K562 (cell line): ENCODE data around the gene RND1. TPM values are rescaled to one million over a fixed set of nuclear protein-coding genes. Genes with fewer than 3 reads are reported as not detected.

Experiments
- BACH1 ChIP-seq: fragments of 200-800 bp; sonication (Bioruptor generic); IDR thresholded peaks from 2 replicates; pipeline ENCODE4 v1.6.1; 2016; ENCODE audit warnings: missing genetic modification characterization, missing compliant biosample characterization
- CREB3 ChIP-seq: fragments of 450-650 bp; conservative IDR thresholded peaks from 2 replicates; pipeline ENCODE4 v1.6.1; 2016; ENCODE audit warnings: missing genetic modification characterization, low read depth, mild to moderate bottlenecking, missing compliant biosample characterization, moderate library complexity
- E2F3 ChIP-seq: fragments of 250-450 bp; sonication (Bioruptor Pico); IDR thresholded peaks from 2 replicates; pipeline ENCODE4 v1.4.0; 2020; ENCODE audit warnings: mild to moderate bottlenecking
- ESRRA ChIP-seq: fragments of 450-650 bp; IDR thresholded peaks from 2 replicates; pipeline ENCODE4 v1.6.1; 2014; ENCODE audit warnings: low read depth, mild to moderate bottlenecking, moderate library complexity, borderline replicate concordance
- ETV5 ChIP-seq: sonication (generic); formaldehyde crosslinking; IDR thresholded peaks from 2 replicates; pipeline ENCODE4 v1.4.0; 2020; ENCODE audit warnings: low read depth, mild to moderate bottlenecking, missing genetic modification reagents
- GTF2A2 ChIP-seq: IDR thresholded peaks from 2 replicates; pipeline ENCODE4 v1.6.1; 2016; ENCODE audit warnings: mild to moderate bottlenecking, missing genetic modification characterization, missing compliant biosample characterization
- HLTF ChIP-seq: fragments of 450-650 bp; IDR thresholded peaks from 2 replicates; pipeline ENCODE4 v1.6.1; 2016
- ILF3 ChIP-seq: fragments of 450-650 bp; IDR thresholded peaks from 2 replicates; pipeline ENCODE4 v1.6.1; 2018; ENCODE audit warnings: antibody characterized with exemption, mild to moderate bottlenecking, moderate library complexity, borderline replicate concordance
- ILK ChIP-seq: fragments of 450-650 bp; IDR thresholded peaks from 2 replicates; pipeline ENCODE4 v1.6.1; 2016; ENCODE audit warnings: missing genetic modification characterization, low read depth, mild to moderate bottlenecking, missing compliant biosample characterization, moderate library complexity, borderline replicate concordance
- JUN ChIP-seq, 2 experiments: sonication (generic) in 1 of 2; formaldehyde crosslinking in 1 of 2; IDR thresholded peaks; 2 replicates each; pipeline versions ENCODE4 v1.6.1 to v1.8.0; 2012 to 2022; ENCODE audit warnings: borderline replicate concordance in 2 of 2, mild to moderate bottlenecking in 2 of 2, improper control_type of control experiment in 1 of 2, low read depth in 1 of 2, low read length in 1 of 2, missing genetic modification reagents in 1 of 2
- MYC ChIP-seq, 2 experiments: fragments of 250-450 bp in 1 of 2; sonication (Bioruptor Pico) in 1 of 2; IDR thresholded peaks; 2 replicates each; pipeline versions ENCODE4 v1.5.1 to v1.6.1; 2012 to 2021; ENCODE audit warnings: low read depth in 2 of 2, borderline replicate concordance in 1 of 2, improper control_type of control experiment in 1 of 2, low read length in 1 of 2, mild to moderate bottlenecking in 1 of 2, moderate library complexity in 1 of 2
- NR2C2 ChIP-seq, 2 experiments: fragments of 200-800 bp in 1 of 2; sonication (Bioruptor generic) in 1 of 2; sonication (generic) in 1 of 2; formaldehyde crosslinking in 1 of 2; IDR thresholded peaks; 2 replicates each; pipeline versions ENCODE4 v1.6.1 to v1.8.0; 2016 to 2022; ENCODE audit warnings: mild to moderate bottlenecking in 1 of 2, missing compliant biosample characterization in 1 of 2, missing genetic modification characterization in 1 of 2, missing genetic modification reagents in 1 of 2
- PCBP1 ChIP-seq: fragments of 200-400 bp; formaldehyde crosslinking; IDR thresholded peaks from 2 replicates; pipeline ENCODE4 v1.6.1; 2018; ENCODE audit warnings: mild to moderate bottlenecking, low read depth, low read length; ENCODE audit not compliant: poor library complexity, severe bottlenecking
- SNAPC5 ChIP-seq: fragments of 250-450 bp; sonication (Bioruptor Pico); IDR thresholded peaks from 2 replicates; pipeline ENCODE4 v1.8.0; 2021; ENCODE audit warnings: moderate library complexity, mild to moderate bottlenecking, inconsistent platforms
- SOX6 ChIP-seq: fragments of 450-650 bp; IDR thresholded peaks from 2 replicates; pipeline ENCODE4 v1.6.1; 2014; ENCODE audit warnings: mild to moderate bottlenecking
- TAF1 ChIP-seq: IDR thresholded peaks from 2 replicates; pipeline ENCODE4 v1.6.1; 2011; ENCODE audit warnings: mild to moderate bottlenecking, low read length, moderate library complexity; ENCODE audit not compliant: insufficient read depth, control insufficient read depth, severe bottlenecking; ENCODE audit errors: extremely low read depth
- ZBTB2 ChIP-seq: fragments of 450-650 bp; IDR thresholded peaks from 2 replicates; pipeline ENCODE4 v1.6.1; 2016; ENCODE audit warnings: antibody characterized with exemption
- ZFX ChIP-seq: sonication (generic); formaldehyde crosslinking; IDR thresholded peaks from 2 replicates; pipeline ENCODE4 v1.8.0; 2022; ENCODE audit warnings: mild to moderate bottlenecking, missing genetic modification reagents, moderate library complexity
- polyA plus RNA-seq, 8 experiments: library from polyadenylated mRNA; depleted of rRNA in 4 of 8; stranded (reverse) in 5 of 8; unstranded in 3 of 8; fragments of >200 nt; fragmentation: Nextera tagmentation in 2 of 8; fragmentation: Illumina TruSeq in 1 of 8; extraction: Ambion mirVana in 2 of 8; extraction: Trizol in 1 of 8; gene quantifications; 2 replicates each; pipeline versions ENCODE4 v1.2.1 to v1.2.3, GENCODE V29; 2011 to 2014; ENCODE audit warnings: inconsistent platforms in 1 of 8, missing spikeins in 1 of 8
- total RNA-seq, 7 experiments: library from RNA; depleted of rRNA in 6 of 7; stranded (reverse); fragments of >200 nt in 6 of 7; fragmentation: Illumina TruSeq in 2 of 7; extraction: Trizol in 2 of 7; gene quantifications; 2 replicates each; pipeline versions ENCODE4 v1.2.1 to v1.2.3, GENCODE V29; 2011 to 2021; ENCODE audit warnings: low replicate concordance in 1 of 7
- TF ChIP-seq, protein P1 (sequence below): fragments of 450-650 bp; IDR thresholded peaks from 2 replicates; pipeline ENCODE4 v1.6.1; 2017; ENCODE audit warnings: mild to moderate bottlenecking, moderate library complexity
- TF ChIP-seq, protein P2 (sequence below): IDR thresholded peaks from 2 replicates; pipeline ENCODE4 v1.6.1; 2011; ENCODE audit not compliant: insufficient read length; ENCODE audit errors: extremely low read depth

Gene RND1
- total and polyA plus RNA-seq, 9 of the 15 experiments (the other 6 are each of a cell fraction or from before 2014, with no cell fraction given) = 0.18 to 0.78 (median 0.58) TPM; not detected in 2

- TF ChIP-seq ILF3 (no peak; the same call in 1 of the 2 replicates), E2F3 (CRISPR knock-in tag) (no peak; the same call in 1 of the 2 replicates), HLTF (peak; percentile 12; the same call in 1 of the 2 replicates), GTF2A2 (tag) (no peak), BACH1 (tag) (no peak), MYC (IDR thresholded peaks at IDR 0.05; ENCODE audit: low read depth, low read length) (peak; percentile 90), MYC (CRISPR knock-in tag; IDR thresholded peaks at IDR 0.05; ENCODE audit: borderline replicate concordance, low read depth) (no peak), SNAPC5 (CRISPR knock-in tag) (no peak), JUN (IDR thresholded peaks at IDR 0.05; ENCODE audit: borderline replicate concordance, low read depth, low read length) (peak; percentile 22; the same call in 1 of the 2 replicates), JUN (CRISPR knock-in tag; IDR thresholded peaks at IDR 0.05; ENCODE audit: borderline replicate concordance) (peak; percentile 62; the same call in 1 of the 2 replicates), ZBTB2 (no peak), CREB3 (tag) (no peak), SOX6 (peak; percentile 73), NR2C2 (CRISPR knock-in tag; IDR thresholded peaks at IDR 0.05) (peak; percentile 48), NR2C2 (tag; IDR thresholded peaks at IDR 0.05) (0 out of 2 replicates have a peak, but pooled peaks have one; percentile 18), TAF1 (peak; percentile 47), ZFX (peak; percentile 79), ETV5 (CRISPR knock-in tag) (peak; percentile 64; the same call in 1 of the 2 replicates), ESRRA (peak; percentile 67), ILK (tag) (no peak), PCBP1 (peak; percentile 83)
- TF ChIP-seq, protein P1, sequence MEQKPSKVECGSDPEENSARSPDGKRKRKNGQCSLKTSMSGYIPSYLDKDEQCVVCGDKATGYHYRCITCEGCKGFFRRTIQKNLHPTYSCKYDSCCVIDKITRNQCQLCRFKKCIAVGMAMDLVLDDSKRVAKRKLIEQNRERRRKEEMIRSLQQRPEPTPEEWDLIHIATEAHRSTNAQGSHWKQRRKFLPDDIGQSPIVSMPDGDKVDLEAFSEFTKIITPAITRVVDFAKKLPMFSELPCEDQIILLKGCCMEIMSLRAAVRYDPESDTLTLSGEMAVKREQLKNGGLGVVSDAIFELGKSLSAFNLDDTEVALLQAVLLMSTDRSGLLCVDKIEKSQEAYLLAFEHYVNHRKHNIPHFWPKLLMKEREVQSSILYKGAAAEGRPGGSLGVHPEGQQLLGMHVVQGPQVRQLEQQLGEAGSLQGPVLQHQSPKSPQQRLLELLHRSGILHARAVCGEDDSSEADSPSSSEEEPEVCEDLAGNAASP = no peak
- TF ChIP-seq, protein P2, sequence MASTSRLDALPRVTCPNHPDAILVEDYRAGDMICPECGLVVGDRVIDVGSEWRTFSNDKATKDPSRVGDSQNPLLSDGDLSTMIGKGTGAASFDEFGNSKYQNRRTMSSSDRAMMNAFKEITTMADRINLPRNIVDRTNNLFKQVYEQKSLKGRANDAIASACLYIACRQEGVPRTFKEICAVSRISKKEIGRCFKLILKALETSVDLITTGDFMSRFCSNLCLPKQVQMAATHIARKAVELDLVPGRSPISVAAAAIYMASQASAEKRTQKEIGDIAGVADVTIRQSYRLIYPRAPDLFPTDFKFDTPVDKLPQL = no peak
These were observed 51.2 kb downstream of the RND1 start (continued) for GRCh38 chr12:48814262-48815125.
